PC-9 (cell line): ENCODE results near the gene PALM. TPM values are rescaled to one million over a fixed set of nuclear protein-coding genes. Genes with fewer than 3 reads are reported as not detected.

Experiments used
- BruUV-seq: library from RNA; stranded (reverse); fragments of 400-500 nt; replicated peaks from 2 replicates; lab custom pipeline; 2021; lab: Mats Ljungman, UMichigan
- CTCF ChIA-PET: fragments of 300-600 bp; sonication (Branson Sonifier 250); formaldehyde crosslinking; loops from one replicate; lab custom pipeline; 2022; ENCODE audit warnings: antibody characterized with exemption; lab: Charles Lee
- POLR2A ChIA-PET: fragments of 300-600 bp; sonication (Branson Sonifier 250); formaldehyde crosslinking; loops from one replicate; lab custom pipeline; 2022; ENCODE audit warnings: antibody characterized with exemption; ENCODE audit not compliant: unreplicated experiment; lab: Charles Lee
- DNase-seq, 2 experiments: peaks; one replicate each; pipeline versions ENCODE4 v3.0.0 to v3.0.0-alpha.2; 2015 to 2022; ENCODE audit warnings: mixed read lengths in 1 of 2
- H2AFZ ChIP-seq: fragments of 200-600 bp; sonication (generic); 2 replicates; pipeline ENCODE4 v1.8.1; 2017; ENCODE audit warnings: antibody characterized with exemption
- H3F3A ChIP-seq: fragments of 200-600 bp; sonication (generic); 2 replicates; pipeline ENCODE4 v1.8.1; 2017; ENCODE audit warnings: antibody characterized with exemption, mild to moderate bottlenecking, low read depth; ENCODE audit not compliant: insufficient read depth
- H3K27ac ChIP-seq: fragments of 200-600 bp; sonication (generic); 2 replicates; pipeline ENCODE4 v1.6.1; 2016; ENCODE audit warnings: mixed run types
- H3K27me3 ChIP-seq: fragments of 200-600 bp; sonication (generic); 2 replicates; pipeline ENCODE4 v1.6.1; 2016; ENCODE audit warnings: low read depth, mixed run types; ENCODE audit not compliant: insufficient read depth
- H3K36me3 ChIP-seq: fragments of 200-600 bp; sonication (generic); 2 replicates; pipeline ENCODE4 v1.6.1; 2016; ENCODE audit warnings: low read depth, mixed run types
- H3K4me1 ChIP-seq: fragments of 200-600 bp; sonication (generic); replicated peaks from 2 replicates; pipeline ENCODE4 v1.6.1; 2016; ENCODE audit warnings: mixed run types; ENCODE audit not compliant: insufficient read depth
- H3K4me2 ChIP-seq: fragments of 200-600 bp; sonication (generic); 2 replicates; pipeline ENCODE4 v1.6.1; 2017; ENCODE audit warnings: mixed run types
- H3K4me3 ChIP-seq: fragments of 200-600 bp; sonication (generic); 2 replicates; pipeline ENCODE4 v1.6.1; 2016; ENCODE audit warnings: mixed run types
- H3K79me2 ChIP-seq: fragments of 200-600 bp; sonication (generic); 2 replicates; pipeline ENCODE4 v1.6.1; 2017; ENCODE audit warnings: low read depth, mixed run types
- H3K9me2 ChIP-seq: fragments of 200-600 bp; sonication (generic); 2 replicates; pipeline ENCODE4 v1.8.1; 2017; ENCODE audit warnings: mild to moderate bottlenecking; ENCODE audit not compliant: insufficient read depth
- H3K9me3 ChIP-seq: fragments of 200-600 bp; sonication (generic); 2 replicates; pipeline ENCODE4 v1.8.1; 2016; ENCODE audit warnings: low read depth; ENCODE audit not compliant: insufficient read depth
- H4K20me1 ChIP-seq: fragments of 200-600 bp; sonication (generic); 2 replicates; pipeline ENCODE4 v1.8.1; 2017; ENCODE audit not compliant: insufficient read depth
- EZH2 ChIP-seq: fragments of 200-600 bp; sonication (generic); IDR thresholded peaks from 2 replicates; pipeline ENCODE4 v1.8.0; 2017; ENCODE audit warnings: antibody characterized with exemption, low read depth
- intact Hi-C: fragments of 100-400 bp; cut with micrococcal nuclease; formaldehyde crosslinking; loops from one replicate; pipeline ENCODE4 v1.10.0; 2022; ENCODE audit not compliant: unreplicated experiment
- total RNA-seq: library from RNA; stranded (reverse); gene quantifications from 2 replicates; pipeline ENCODE4 v1.2.3, GENCODE V29; 2021
- TF ChIP-seq, protein P1 (sequence below): fragments of 200-600 bp; sonication (generic); conservative IDR thresholded peaks from 2 replicates; pipeline ENCODE4 v1.6.1; 2017; ENCODE audit warnings: mixed run types, antibody characterized with exemption, mild to moderate bottlenecking, moderate library complexity

PALM gene
- total RNA-seq, 1 experiment from 2014 or later: 1.8 TPM

DNA sequence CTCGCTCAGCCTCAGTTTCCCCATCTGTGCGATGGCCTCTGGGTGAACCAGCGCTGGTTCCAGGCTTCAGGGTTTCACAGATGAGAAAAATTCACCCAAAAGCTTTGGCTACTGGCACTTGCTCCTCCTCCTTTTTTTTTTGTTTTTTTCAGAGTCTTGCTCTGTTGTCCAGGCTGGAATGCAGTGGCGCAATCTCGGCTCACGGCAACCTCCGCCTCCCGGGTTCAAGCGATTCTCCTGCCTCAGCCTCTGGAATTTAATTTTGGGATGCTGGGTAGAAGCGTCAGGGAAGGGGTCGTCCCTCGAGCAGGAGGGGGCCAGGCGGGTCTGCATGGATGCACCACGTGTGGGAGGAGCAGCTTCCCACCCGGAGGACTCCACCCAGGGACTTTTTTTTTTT, 20.5 kb upstream of the PALM start:
- no peaks in the 10 kb centered on the region for H3F3A ChIP-seq
- no peak overlapping the region for H3K4me3 ChIP-seq
- H3K27me3 ChIP-seq: 0 out of 2 replicates have a peak, but pooled peaks cover 7% of the 10 kb centered on the region
- no peaks in the 10 kb centered on the region for H3K9me3 ChIP-seq
- no peaks in the 10 kb centered on the region for H3K36me3 ChIP-seq
- H3K27ac ChIP-seq: no peak overlapping the region
- H3K9me2 ChIP-seq: no peaks in the 10 kb centered on the region
- no peak overlapping the region for H2AFZ ChIP-seq
- no peaks in the 10 kb centered on the region for H3K4me1 ChIP-seq
- H3K79me2 ChIP-seq: no peaks in the 10 kb centered on the region
- intact Hi-C loops: no loop called here
- no TSS peak for BruUV-seq
- no peaks in the 10 kb centered on the region for H4K20me1 ChIP-seq
- no peak for TF ChIP-seq EZH2
- TF ChIP-seq, protein P1, sequence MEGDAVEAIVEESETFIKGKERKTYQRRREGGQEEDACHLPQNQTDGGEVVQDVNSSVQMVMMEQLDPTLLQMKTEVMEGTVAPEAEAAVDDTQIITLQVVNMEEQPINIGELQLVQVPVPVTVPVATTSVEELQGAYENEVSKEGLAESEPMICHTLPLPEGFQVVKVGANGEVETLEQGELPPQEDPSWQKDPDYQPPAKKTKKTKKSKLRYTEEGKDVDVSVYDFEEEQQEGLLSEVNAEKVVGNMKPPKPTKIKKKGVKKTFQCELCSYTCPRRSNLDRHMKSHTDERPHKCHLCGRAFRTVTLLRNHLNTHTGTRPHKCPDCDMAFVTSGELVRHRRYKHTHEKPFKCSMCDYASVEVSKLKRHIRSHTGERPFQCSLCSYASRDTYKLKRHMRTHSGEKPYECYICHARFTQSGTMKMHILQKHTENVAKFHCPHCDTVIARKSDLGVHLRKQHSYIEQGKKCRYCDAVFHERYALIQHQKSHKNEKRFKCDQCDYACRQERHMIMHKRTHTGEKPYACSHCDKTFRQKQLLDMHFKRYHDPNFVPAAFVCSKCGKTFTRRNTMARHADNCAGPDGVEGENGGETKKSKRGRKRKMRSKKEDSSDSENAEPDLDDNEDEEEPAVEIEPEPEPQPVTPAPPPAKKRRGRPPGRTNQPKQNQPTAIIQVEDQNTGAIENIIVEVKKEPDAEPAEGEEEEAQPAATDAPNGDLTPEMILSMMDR: no peak
- no peak overlapping the region for H3K4me2 ChIP-seq
- DNase-seq: no peak
- ChIA-PET POLR2A (no interaction called here), CTCF (no interaction called here)

DNA sequence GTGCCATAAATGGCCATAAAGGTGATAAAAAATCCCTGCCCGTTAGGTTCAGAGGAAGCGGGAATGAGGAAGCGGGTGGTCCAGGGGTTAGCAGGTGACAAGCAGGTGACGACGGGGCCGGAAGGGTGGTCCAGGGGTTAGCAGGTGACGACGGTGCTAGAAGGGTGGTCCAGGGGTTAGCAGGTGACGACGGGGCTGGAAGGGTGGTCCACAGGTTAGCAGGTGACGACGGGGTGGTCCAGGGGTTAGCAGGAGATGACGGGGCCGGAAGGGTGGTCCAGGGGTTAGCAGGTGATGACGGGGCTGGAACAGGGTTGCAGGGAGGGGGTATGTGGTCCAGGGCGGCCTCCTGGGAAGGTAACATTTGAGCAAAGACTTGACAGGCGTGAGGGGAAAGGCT, 19.7 kb upstream of the PALM start:
- CTCF ChIA-PET: no interaction called here

DNA sequence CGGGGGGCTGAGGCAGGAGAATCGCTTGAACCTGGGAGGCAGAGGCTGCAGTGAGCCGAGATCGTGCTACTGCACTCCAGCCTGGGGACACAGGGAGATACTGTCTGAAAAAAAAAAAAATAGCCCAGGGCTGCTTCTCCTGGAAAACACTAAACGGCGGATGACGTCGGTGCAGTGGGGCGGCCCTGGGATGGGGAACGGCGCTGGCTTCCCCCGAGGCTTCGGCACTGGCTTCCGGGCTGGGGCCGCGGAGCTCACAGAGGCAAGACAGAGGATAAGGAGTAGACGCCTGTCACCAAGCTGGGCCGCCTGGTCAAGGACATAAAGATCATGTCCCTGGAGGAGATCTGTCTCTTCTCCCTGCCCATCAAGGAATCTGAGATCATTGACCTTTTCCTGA, 18.5 kb upstream of the PALM start:
- H3K79me2 ChIP-seq: no peaks in the 10 kb centered on the region
- no peak overlapping the region for H2AFZ ChIP-seq
- ChIA-PET CTCF (interaction anchor here (0.7 kb wide), 1 partner anchor 189 kb away, joined by 5 read pairs; no protein-coding TSS in a partner anchor), POLR2A (no interaction called here)
- no peak overlapping the region for H3K4me2 ChIP-seq
- peaks cover 16% of the 10 kb centered on the region for H3K27me3 ChIP-seq
- H4K20me1 ChIP-seq: no peaks in the 10 kb centered on the region
- no peak overlapping the region for H3K4me3 ChIP-seq
- no TSS peak for BruUV-seq
- no peak for TF ChIP-seq EZH2
- TF ChIP-seq, protein P1: no peak
- no peaks in the 10 kb centered on the region for H3K4me1 ChIP-seq
- H3K36me3 ChIP-seq: no peaks in the 10 kb centered on the region
- no peak overlapping the region for H3K27ac ChIP-seq
- H3K9me3 ChIP-seq: no peaks in the 10 kb centered on the region
- no peak for DNase-seq
- intact Hi-C loops: no loop called here
- no peaks in the 10 kb centered on the region for H3K9me2 ChIP-seq
- no peaks in the 10 kb centered on the region for H3F3A ChIP-seq

More for the DNA sequence above, 19.7 kb upstream of the PALM start:
- DNase-seq: no peak
- Histone ChIP-seq H4K20me1 (no peaks in the 10 kb centered on the region), H3K9me3 (no peaks in the 10 kb centered on the region), H3K4me2 (no peak overlapping the region), H3K27me3 (0 out of 2 replicates have a peak, but pooled peaks cover 7% of the 10 kb centered on the region), H3K27ac (no peak overlapping the region), H3F3A (no peaks in the 10 kb centered on the region), H2AFZ (no peak overlapping the region), H3K79me2 (no peaks in the 10 kb centered on the region), H3K4me1 (no peaks in the 10 kb centered on the region), H3K4me3 (no peak overlapping the region), H3K36me3 (no peaks in the 10 kb centered on the region), H3K9me2 (no peaks in the 10 kb centered on the region)
- POLR2A ChIA-PET: no interaction called here
- intact Hi-C loops: no loop called here
- TF ChIP-seq EZH2: no peak
- TF ChIP-seq, protein P1: no peak
- BruUV-seq: no TSS peak
